Right lobe of liver (tissue), 4 donors: ENCODE measurements around the gene DLGAP5.

Experiments
- POLR2A ChIP-seq: fragments of 450-650 bp; IDR thresholded peaks from one replicate; pipeline ENCODE4 v1.6.1; 2017; ENCODE audit warnings: antibody characterized with exemption, mild to moderate bottlenecking
- TF ChIP-seq, protein P1 (sequence below), 4 donors: fragments of 200-600 bp in 3 of 4; fragments of 450-650 bp in 1 of 4; IDR thresholded peaks; one replicate each; pipeline versions ENCODE4 v1.5.1 to v1.8.0; 2016 to 2022; ENCODE audit warnings: antibody characterized with exemption in 4 of 4, mild to moderate bottlenecking in 2 of 4
- donor health status: DM: no; HTN: no; CAD: no.
- donor health status: DM: no; HTN: no; CAD: no.
- donor health status: DM: no; HTN: yes; CAD: no.

- TF ChIP-seq POLR2A, result no peak
- TF ChIP-seq, protein P1, sequence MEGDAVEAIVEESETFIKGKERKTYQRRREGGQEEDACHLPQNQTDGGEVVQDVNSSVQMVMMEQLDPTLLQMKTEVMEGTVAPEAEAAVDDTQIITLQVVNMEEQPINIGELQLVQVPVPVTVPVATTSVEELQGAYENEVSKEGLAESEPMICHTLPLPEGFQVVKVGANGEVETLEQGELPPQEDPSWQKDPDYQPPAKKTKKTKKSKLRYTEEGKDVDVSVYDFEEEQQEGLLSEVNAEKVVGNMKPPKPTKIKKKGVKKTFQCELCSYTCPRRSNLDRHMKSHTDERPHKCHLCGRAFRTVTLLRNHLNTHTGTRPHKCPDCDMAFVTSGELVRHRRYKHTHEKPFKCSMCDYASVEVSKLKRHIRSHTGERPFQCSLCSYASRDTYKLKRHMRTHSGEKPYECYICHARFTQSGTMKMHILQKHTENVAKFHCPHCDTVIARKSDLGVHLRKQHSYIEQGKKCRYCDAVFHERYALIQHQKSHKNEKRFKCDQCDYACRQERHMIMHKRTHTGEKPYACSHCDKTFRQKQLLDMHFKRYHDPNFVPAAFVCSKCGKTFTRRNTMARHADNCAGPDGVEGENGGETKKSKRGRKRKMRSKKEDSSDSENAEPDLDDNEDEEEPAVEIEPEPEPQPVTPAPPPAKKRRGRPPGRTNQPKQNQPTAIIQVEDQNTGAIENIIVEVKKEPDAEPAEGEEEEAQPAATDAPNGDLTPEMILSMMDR (IDR thresholded peaks at IDR 0.05), result no peak
Observed at GRCh38 chr14:55128386-55129085, 62.8 kb downstream of the DLGAP5 start.
